ENCODE data around the gene RIN3.
A peak's percentile ranks its signal among the peaks of the same experiment; 100 is the strongest.

The RIN3 gene

DNA sequence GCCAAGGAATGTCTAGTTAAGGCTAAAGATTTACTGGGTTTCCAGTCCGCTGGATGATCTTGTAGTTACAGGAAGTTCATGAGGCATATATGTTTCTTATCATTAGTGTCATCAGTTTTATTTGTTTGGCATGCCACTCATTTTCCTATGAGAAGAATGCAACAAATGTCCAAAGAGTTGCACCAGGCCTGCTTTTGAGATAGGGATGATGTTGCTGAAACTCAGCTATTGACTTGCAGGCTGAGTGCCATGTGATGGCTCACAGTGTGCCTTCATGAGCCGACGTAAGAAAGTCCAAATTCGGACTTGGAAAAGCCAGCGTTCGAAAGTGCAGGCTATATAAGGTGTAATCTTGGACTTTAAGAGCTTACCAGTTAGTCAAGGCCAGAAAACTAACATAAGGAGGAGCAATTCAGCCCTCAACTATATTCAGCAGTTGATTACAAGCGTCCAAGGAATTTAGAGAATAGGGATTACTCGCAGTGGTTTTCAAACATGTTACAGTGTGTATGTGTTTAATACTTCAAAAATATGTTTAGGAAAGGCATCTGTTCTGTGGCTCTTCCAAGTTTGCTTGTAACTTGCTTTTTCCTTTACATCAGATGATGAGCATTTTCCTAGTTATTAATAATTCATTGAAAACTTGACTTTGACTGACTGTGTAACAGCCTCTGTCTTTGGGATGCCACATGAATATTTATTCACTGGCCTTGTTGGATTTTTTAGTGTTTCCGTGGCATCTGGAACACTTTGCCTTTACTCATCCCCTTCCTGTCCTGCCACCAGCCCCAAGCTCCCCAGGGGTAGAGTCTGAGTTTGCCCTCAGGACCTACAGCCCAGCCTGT lies 133.6 kb downstream of the RIN3 start:
- TF ChIP-seq, protein P1, sequence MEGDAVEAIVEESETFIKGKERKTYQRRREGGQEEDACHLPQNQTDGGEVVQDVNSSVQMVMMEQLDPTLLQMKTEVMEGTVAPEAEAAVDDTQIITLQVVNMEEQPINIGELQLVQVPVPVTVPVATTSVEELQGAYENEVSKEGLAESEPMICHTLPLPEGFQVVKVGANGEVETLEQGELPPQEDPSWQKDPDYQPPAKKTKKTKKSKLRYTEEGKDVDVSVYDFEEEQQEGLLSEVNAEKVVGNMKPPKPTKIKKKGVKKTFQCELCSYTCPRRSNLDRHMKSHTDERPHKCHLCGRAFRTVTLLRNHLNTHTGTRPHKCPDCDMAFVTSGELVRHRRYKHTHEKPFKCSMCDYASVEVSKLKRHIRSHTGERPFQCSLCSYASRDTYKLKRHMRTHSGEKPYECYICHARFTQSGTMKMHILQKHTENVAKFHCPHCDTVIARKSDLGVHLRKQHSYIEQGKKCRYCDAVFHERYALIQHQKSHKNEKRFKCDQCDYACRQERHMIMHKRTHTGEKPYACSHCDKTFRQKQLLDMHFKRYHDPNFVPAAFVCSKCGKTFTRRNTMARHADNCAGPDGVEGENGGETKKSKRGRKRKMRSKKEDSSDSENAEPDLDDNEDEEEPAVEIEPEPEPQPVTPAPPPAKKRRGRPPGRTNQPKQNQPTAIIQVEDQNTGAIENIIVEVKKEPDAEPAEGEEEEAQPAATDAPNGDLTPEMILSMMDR (IDR thresholded peaks at IDR 0.05; ENCODE audit: low read depth, low read length): no peak
- peak; percentile 89 for DNase-seq (ENCODE audit: extremely low read depth, low read depth)

DNA sequence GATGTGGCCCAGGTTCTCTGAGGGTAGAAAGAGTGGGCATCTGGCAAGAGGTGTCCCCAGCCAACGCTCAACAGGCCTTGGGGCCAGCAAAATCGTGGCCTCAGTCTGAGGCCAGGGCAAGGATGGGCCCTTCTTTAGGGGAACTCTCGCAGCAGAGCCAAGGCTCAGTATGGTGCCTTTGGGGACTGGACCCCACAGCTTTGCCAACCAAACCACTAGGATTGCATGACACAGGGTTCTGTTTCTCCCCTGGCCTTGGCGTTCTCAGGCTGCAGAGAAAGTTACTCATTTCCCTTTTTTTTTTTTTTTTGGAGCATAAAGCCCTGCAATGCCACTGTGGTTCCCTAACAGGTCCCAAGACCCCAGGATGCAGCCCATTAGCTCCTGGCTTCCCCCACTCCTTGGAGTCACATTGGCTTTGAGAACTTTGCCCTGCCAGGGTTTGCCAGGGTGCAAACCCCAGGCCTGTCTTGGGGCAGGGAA lies 134.3 kb downstream of the RIN3 start:
- no peak for DNase-seq (ENCODE audit: extremely low read depth, low read depth)

DNA sequence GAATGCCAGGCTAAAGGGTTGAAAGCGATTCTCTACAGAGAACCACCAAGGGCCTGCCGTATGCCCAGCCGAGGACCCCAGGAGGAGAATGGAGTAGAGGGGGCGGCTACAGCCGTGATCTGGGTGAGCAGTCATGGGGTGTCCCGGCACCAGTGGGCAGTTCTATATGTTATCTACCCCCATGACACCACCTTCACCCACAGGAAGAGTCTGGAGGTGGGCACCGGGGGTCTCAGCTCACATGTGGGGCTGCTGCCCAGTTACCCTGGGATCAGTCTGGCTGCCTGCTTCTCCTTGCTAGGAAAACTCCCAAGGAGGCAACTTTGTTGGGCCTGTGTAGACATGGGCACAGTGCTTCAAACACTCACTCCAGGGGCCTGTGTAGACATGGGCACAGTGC lies 135.5 kb downstream of the RIN3 start:
- TF ChIP-seq, protein P1 (IDR thresholded peaks at IDR 0.05; ENCODE audit: low read depth, low read length): no peak
- no peak for DNase-seq (ENCODE audit: extremely low read depth, low read depth)

More for the DNA sequence above, 134.3 kb downstream of the RIN3 start:
- TF ChIP-seq, protein P1 (IDR thresholded peaks at IDR 0.05; ENCODE audit: low read depth, low read length): no peak

DNA sequence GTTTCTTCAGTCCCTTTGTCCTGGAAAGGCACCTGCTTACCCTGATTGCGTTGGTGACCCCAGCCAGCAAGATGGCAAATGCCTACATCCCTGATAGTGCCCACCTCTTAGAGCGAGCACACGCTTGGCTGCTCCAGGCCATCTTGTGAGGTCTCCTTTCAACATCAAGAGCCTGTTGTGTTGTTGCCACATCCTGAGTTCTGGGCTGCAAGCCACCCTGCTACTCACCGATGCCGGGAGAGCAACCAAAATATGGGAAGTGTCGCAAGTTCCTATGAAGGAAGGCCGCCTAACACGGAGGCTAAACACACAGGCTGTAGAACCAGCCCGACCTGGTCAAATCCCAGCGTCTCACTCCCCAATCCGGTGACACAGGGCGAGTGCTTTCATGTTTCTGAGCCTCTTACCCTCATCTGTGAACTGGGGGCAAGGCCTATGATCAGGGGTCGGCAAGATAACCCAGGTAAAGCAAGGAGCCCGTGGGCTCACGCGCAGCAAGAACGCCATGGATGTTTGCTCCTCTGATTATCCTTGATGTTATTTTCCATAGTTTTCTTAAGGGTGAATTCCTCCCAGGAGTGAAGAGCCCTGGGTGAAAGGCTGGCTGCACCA lies 136.5 kb downstream of the RIN3 start:
- peak; percentile 87 for DNase-seq (ENCODE audit: extremely low read depth, low read depth)
- TF ChIP-seq, protein P1 (IDR thresholded peaks at IDR 0.05; ENCODE audit: low read depth, low read length): no peak

DNA sequence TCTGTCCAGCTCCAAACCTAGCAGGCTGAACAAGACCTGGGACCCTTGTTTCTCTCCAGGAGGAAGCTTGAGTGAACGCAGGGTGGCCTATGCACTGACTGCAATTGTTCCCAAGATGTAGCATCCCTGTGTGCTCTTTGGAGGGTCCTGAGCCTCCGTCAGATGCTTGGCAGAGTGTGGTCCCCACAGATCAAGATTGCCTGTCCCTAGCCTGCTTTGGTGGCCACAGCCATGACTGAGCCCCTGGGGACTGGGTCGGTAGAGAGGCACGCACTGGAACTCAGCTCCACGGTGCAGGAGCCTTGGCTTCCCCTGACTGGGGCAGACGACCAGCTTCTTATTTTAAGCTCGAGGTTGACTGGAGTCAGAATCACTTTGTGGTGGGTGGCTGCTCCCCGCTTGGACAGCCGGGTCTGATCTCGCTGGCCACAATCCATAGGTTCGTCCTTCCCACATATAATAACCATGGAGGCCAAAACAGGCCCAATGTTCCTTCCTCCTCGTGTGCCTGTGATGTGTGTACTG lies 137.1 kb downstream of the RIN3 start:
- TF ChIP-seq, protein P1 (IDR thresholded peaks at IDR 0.05; ENCODE audit: low read depth, low read length): no peak
- DNase-seq (ENCODE audit: extremely low read depth, low read depth): no peak

DNA sequence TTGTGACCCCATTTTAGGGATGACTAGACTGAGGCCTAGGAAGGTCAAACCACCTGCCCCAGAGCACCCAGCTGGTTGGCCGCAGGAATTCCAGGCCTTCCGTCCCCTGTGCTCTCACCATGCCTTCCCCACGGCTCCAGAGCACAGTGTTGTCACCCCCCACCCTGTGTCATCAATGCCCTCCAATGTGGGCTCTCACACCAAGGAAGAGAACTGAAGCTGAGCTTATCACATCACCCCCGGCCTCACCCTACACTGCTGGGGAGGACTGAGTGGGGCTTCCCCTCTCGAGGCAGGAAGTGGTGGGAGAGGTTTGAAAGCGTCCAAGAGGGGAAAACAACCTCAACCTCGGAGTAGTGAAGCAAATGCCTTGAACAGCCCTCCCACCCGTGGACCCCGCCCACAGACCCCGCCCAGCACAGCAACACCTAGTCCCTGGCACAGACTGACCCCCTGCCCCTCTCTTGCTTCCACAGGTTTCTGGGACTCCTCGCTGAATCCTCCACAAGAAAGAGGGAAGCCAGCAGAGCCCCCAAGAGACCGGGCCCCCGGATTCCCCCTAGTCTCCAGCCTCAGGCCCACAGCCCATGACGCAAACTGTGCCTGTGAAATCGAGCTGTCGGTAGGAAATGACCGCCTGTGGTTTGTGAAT lies 137.7 kb downstream of the RIN3 start:
- TF ChIP-seq, protein P1 (IDR thresholded peaks at IDR 0.05; ENCODE audit: low read depth, low read length): no peak
- DNase-seq (ENCODE audit: extremely low read depth, low read depth): no peak
